GM18907 (cell line): ENCODE data around the gene POLK.

Experiments
- ATAC-seq: cut with Tn5 transposase; IDR thresholded peaks from one replicate; pipeline ENCODE4 v1.9.1; 2021; ENCODE audit warnings: mild to moderate bottlenecking, moderate library complexity; ENCODE audit not compliant: unreplicated experiment

POLK gene

GRCh38 chr5:75639535-75640311, 128.0 kb downstream of the POLK start:
- no peak for ATAC-seq

GRCh38 chr5:75640395-75640794, 128.7 kb downstream of the POLK start:
- no peak for ATAC-seq

DNA sequence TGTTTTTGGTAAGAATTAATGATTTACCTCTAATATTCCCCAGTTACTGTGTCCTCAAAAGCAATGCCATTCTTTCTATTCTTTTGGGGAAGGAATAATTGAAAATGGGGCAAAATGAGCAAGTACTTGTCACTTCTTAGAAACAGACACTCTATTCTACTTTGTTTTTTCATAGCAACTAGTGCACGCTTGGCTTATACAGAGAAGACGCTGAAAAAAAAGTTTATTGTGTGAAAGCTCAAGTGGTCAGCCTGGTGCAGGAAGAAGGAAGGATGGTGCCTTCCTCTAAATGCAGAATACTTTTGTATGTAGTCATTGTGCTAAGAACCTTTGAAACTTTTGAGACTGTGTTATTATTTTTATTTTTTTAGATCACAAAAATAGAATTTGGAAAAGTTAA, 129.1 kb downstream of the POLK start:
- ATAC-seq = no peak

DNA sequence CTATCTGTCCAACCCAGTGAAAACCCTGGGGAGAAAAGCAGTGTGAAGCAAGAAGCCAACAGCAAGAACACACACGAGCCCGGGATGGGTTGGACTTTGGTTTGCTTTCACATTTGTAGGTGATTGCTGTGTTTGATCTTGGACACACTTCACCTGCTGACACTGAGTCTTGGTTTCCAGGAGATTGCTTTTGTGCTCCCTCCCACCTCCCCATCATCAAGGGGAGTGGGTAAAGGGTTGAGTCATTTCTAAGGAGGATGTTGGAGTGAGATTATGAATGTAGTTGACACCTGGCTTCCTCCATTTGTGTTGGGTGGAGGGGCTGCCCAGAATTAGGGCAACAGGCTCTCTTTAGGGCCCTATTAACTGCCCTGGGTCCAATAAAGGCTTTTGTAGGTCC, 137.0 kb downstream of the POLK start:
- no peak for ATAC-seq
